H1 (cell line): ENCODE results near the gene PTMS. TPM values are rescaled to one million over a fixed set of nuclear protein-coding genes. Genes with fewer than 3 reads are reported as not detected.

ENCODE experiments used
- CTCF ChIA-PET: fragments of 300-600 bp; sonication (Branson Sonifier 250); formaldehyde crosslinking; loops from one replicate; lab custom pipeline; 2021; ENCODE audit not compliant: partially characterized antibody; lab: Charles Lee
- POLR2A ChIA-PET: fragments of 300-600 bp; sonication (Branson Sonifier 250); formaldehyde crosslinking; loops from one replicate; lab custom pipeline; 2021; ENCODE audit warnings: inconsistent platforms; ENCODE audit not compliant: partially characterized antibody; lab: Charles Lee
- DNase-seq, 2 experiments: peaks; one replicate each; pipeline versions ENCODE4 v3.0.0 to v3.0.0-alpha.2; 2010 to 2022; ENCODE audit warnings: low spot score in 2 of 2, low read depth in 1 of 2, mixed read lengths in 1 of 2
- FAIRE-seq: peaks from 2 replicates; lab custom pipeline; 2011; peaks lifted over from hg19 to GRCh38; lab: Jason Lieb, UNC
- H2AFZ ChIP-seq: 2 replicates; pipeline ENCODE4 v1.8.1; 2012; ENCODE audit warnings: low read length, inconsistent platforms
- H2AK5ac ChIP-seq: 2 replicates; pipeline ENCODE4 v1.6.1; 2013; ENCODE audit warnings: low read depth, low read length
- H2BK120ac ChIP-seq: replicated peaks from 2 replicates; pipeline ENCODE3; 2013; ENCODE audit warnings: low read depth, low read length, inconsistent platforms
- H2BK12ac ChIP-seq: 2 replicates; pipeline ENCODE4 v1.6.1; 2013; ENCODE audit warnings: low read depth, low read length
- H2BK15ac ChIP-seq: 2 replicates; pipeline ENCODE4 v1.6.1; 2013; ENCODE audit warnings: low read length
- H2BK20ac ChIP-seq: 2 replicates; pipeline ENCODE4 v1.6.1; 2013; ENCODE audit warnings: low read length
- H2BK5ac ChIP-seq: 2 replicates; pipeline ENCODE4 v1.6.1; 2013; ENCODE audit warnings: low read depth, low read length
- H3K14ac ChIP-seq: 2 replicates; pipeline ENCODE4 v1.6.1; 2013; ENCODE audit warnings: inconsistent platforms; ENCODE audit not compliant: insufficient read length
- H3K18ac ChIP-seq: 2 replicates; pipeline ENCODE4 v1.6.1; 2013; ENCODE audit warnings: low read length; ENCODE audit errors: extremely low read depth
- H3K23ac ChIP-seq: 2 replicates; pipeline ENCODE4 v1.6.1; 2013; ENCODE audit warnings: inconsistent platforms; ENCODE audit not compliant: insufficient read length
- H3K23me2 ChIP-seq: 2 replicates; pipeline ENCODE4 v1.6.1; 2013; ENCODE audit warnings: low read depth, low read length
- H3K27ac ChIP-seq: 2 replicates; pipeline ENCODE4 v1.6.1; 2011; ENCODE audit warnings: low read depth, low read length, inconsistent platforms
- H3K27me3 ChIP-seq, 4 experiments: replicated peaks in 1 of 4; 1 replicate in 1 of 4; 2 replicates in 3 of 4; pipeline versions ENCODE4 v1.6.1 to v1.8.1; 2011 to 2013; ENCODE audit warnings: low read length in 3 of 4, mild to moderate bottlenecking in 3 of 4, inconsistent platforms in 2 of 4, mixed read lengths in 2 of 4, moderate library complexity in 1 of 4; ENCODE audit not compliant: control insufficient read depth in 3 of 4, insufficient read depth in 3 of 4; ENCODE audit errors: extremely low read depth in 1 of 4
- H3K36me3 ChIP-seq, 4 experiments: 2 replicates each; pipeline versions ENCODE4 v1.6.1 to v1.8.1; 2011 to 2013; ENCODE audit warnings: mild to moderate bottlenecking in 4 of 4, low read length in 3 of 4, moderate library complexity in 2 of 4, control low read depth in 1 of 4, inconsistent platforms in 1 of 4; ENCODE audit not compliant: insufficient read depth in 4 of 4, control insufficient read depth in 2 of 4
- H3K4ac ChIP-seq: replicated peaks from 2 replicates; pipeline ENCODE3; 2013; ENCODE audit warnings: low read length, low read depth, mixed read lengths, inconsistent platforms; ENCODE audit not compliant: insufficient read length
- H3K4me1 ChIP-seq, 4 experiments: replicated peaks in 1 of 4; 1 replicate in 1 of 4; 2 replicates in 3 of 4; pipeline versions ENCODE4 v1.6.1 to v1.8.1; 2011 to 2013; ENCODE audit warnings: low read length in 3 of 4, inconsistent platforms in 2 of 4, mixed read lengths in 1 of 4; ENCODE audit not compliant: insufficient read depth in 4 of 4, control insufficient read depth in 3 of 4
- H3K4me2 ChIP-seq, 2 experiments: 2 replicates each; pipeline versions ENCODE4 v1.6.1 to v1.8.1; 2011 to 2013; ENCODE audit warnings: low read depth in 2 of 2, low read length in 2 of 2, control low read depth in 1 of 2, inconsistent platforms in 1 of 2, mild to moderate bottlenecking in 1 of 2; ENCODE audit not compliant: insufficient read depth in 1 of 2
- H3K4me3 ChIP-seq, 4 experiments: fragments of 200-600, 300-600 bp in 1 of 4; sonication (generic), shearing (Covaris generic), sonication (Bioruptor Twin) in 1 of 4; 2 replicates each; pipeline versions ENCODE4 v1.5.1 to v1.8.1; 2011 to 2016; ENCODE audit warnings: low read length in 4 of 4, low read depth in 3 of 4, control low read depth in 2 of 4, inconsistent platforms in 2 of 4, mild to moderate bottlenecking in 2 of 4, mixed read lengths in 1 of 4, moderate library complexity in 1 of 4; ENCODE audit not compliant: insufficient read depth in 2 of 4; ENCODE audit errors: extremely low read depth in 1 of 4
- H3K56ac ChIP-seq: replicated peaks from 2 replicates; pipeline ENCODE3; 2013; ENCODE audit warnings: low read depth, mild to moderate bottlenecking, mixed read lengths, low read length, inconsistent platforms; ENCODE audit not compliant: insufficient read length
- H3K79me1 ChIP-seq: 2 replicates; pipeline ENCODE4 v1.6.1; 2013; ENCODE audit warnings: low read depth, low read length, control low read depth
- H3K79me2 ChIP-seq, 2 experiments: 2 replicates each; pipeline versions ENCODE4 v1.6.1 to v1.8.1; 2012 to 2013; ENCODE audit warnings: low read length in 2 of 2, mild to moderate bottlenecking in 2 of 2, inconsistent platforms in 1 of 2; ENCODE audit not compliant: insufficient read depth in 2 of 2, control insufficient read depth in 1 of 2
- H3K9ac ChIP-seq, 4 experiments: replicated peaks in 1 of 4; 1 replicate in 1 of 4; 2 replicates in 3 of 4; pipeline versions ENCODE4 v1.6.1 to v1.8.1; 2011 to 2013; ENCODE audit warnings: low read depth in 3 of 4, low read length in 3 of 4, control low read depth in 2 of 4, mild to moderate bottlenecking in 2 of 4, moderate library complexity in 2 of 4, inconsistent platforms in 1 of 4; ENCODE audit errors: extremely low read depth in 1 of 4
- H3K9me3 ChIP-seq, 2 experiments: 2 replicates each; pipeline versions ENCODE4 v1.6.1 to v1.8.1; 2012 to 2013; ENCODE audit warnings: mild to moderate bottlenecking in 2 of 2, moderate library complexity in 2 of 2, control low read depth in 1 of 2, inconsistent platforms in 1 of 2, low read depth in 1 of 2, low read length in 1 of 2, mixed read lengths in 1 of 2; ENCODE audit not compliant: insufficient read depth in 2 of 2
- H4K20me1 ChIP-seq, 2 experiments: replicated peaks in 1 of 2; 2 replicates each; pipeline versions ENCODE3 to v1.8.1; 2011 to 2013; ENCODE audit warnings: inconsistent platforms in 2 of 2, low read length in 2 of 2, mild to moderate bottlenecking in 1 of 2; ENCODE audit not compliant: insufficient read depth in 2 of 2, control insufficient read depth in 1 of 2
- H4K5ac ChIP-seq: 2 replicates; pipeline ENCODE4 v1.6.1; 2013; ENCODE audit warnings: low read length, low read depth, mixed read lengths, inconsistent platforms; ENCODE audit not compliant: insufficient read length
- H4K8ac ChIP-seq: 2 replicates; pipeline ENCODE4 v1.8.0; 2013; ENCODE audit warnings: mild to moderate bottlenecking, moderate library complexity, low read length, inconsistent platforms; ENCODE audit not compliant: insufficient read depth; ENCODE audit errors: extremely low read depth
- H4K91ac ChIP-seq: replicated peaks from 2 replicates; pipeline ENCODE3; 2013; ENCODE audit warnings: low read length, mixed read lengths, inconsistent platforms; ENCODE audit not compliant: insufficient read length
- RFX5 ChIP-seq: IDR thresholded peaks from 2 replicates; pipeline ENCODE4 v1.6.1; 2011; ENCODE audit warnings: low read depth, low read length, improper control_type of control experiment, borderline replicate concordance
- WGBS, 2 experiments: shearing (Covaris generic) in 1 of 2; methylation state at CpG; one replicate each; pipeline versions ENCODE4 v1.1.6 to v1.1.7; 2013 to 2015; ENCODE audit warnings: low lambda C conversion rate in 2 of 2, mixed read lengths in 2 of 2, inconsistent platforms in 1 of 2, low coverage in 1 of 2, missing lambda C conversion rate in 1 of 2; ENCODE audit not compliant: insufficient replicate concordance in 2 of 2, insufficient coverage in 1 of 2, insufficient read length in 1 of 2; ENCODE audit errors: extremely low coverage in 1 of 2, missing lambda C conversion rate in 1 of 2; 5-methylcytosine and 5-hydroxymethylcytosine counted together
- polyA plus RNA-seq, 7 experiments: library from polyadenylated mRNA; depleted of rRNA in 3 of 7; stranded (reverse) in 5 of 7; unstranded in 2 of 7; fragments of >200 nt in 5 of 7; fragments of 200-250 nt in 2 of 7; gene quantifications; 1 replicate in 5 of 7; 2 replicates in 1 of 7; 4 replicates in 1 of 7; pipeline versions ENCODE4 v1.2.1 to v1.2.3, GENCODE V29; 2011 to 2013; ENCODE audit warnings: missing spikeins in 2 of 7, mixed read lengths in 2 of 7
- total RNA-seq: library from RNA; stranded (reverse); fragmentation: NEBNext Ultra II Directional; extraction: Animal tissue kit (Norgen Biotek cat#: 25700); gene quantifications from 2 replicates; pipeline ENCODE4 v1.2.1, GENCODE V29; 2021
- TF ChIP-seq, protein P1 (sequence below), 3 experiments: IDR thresholded peaks; 1 replicate in 2 of 3; 2 replicates in 1 of 3; pipeline versions ENCODE4 v1.5.1 to v1.6.1; 2011; ENCODE audit warnings: low read length in 3 of 3, mild to moderate bottlenecking in 3 of 3, inconsistent platforms in 2 of 3, low read depth in 1 of 3, moderate library complexity in 1 of 3; ENCODE audit not compliant: insufficient read depth in 1 of 3; ENCODE audit errors: control extremely low read depth in 1 of 3

Gene PTMS
- total and polyA plus RNA-seq, 2 of the 8 experiments (the other 6 are each of a cell fraction or from before 2014, with no cell fraction given) = 444 to 553 TPM

DNA sequence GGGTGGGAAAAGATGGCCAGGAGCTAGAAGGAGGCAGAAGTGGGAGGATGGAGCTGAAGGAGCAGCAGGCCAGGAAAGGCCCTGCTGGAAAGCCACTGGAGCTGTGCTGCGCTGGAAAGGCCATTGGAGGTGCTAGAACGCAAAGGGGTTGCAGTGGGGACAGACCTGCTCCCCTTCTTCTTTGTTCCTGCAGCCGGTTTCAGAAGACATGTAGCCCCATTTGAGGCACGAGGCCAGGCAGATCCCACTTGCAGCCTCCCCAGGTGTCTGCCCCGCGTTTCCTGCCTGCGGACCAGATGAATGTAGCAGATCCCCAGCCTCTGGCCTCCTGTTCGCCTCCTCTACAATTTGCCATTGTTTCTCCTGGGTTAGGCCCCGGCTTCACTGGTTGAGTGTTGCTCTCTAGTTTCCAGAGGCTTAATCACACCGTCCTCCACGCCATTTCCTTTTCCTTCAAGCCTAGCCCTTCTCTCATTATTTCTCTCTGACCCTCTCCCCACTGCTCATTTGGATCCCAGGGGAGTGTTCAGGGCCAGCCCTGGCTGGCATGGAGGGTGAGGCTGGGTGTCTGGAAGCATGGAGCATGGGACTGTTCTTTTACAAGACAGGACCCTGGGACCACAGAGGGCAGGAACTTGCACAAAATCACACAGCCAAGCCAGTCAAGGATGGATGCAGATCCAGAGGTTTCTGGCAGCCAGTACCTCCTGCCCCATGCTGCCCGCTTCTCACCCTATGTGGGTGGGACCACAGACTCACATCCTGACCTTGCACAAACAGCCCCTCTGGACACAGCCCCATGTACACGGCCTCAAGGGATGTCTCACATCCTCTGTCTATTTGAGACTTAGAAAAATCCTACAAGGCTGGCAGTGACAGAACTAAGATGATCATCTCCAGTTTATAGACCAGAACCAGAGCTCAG lies 53.2 kb downstream of the PTMS start:
- Histone ChIP-seq H2BK20ac (peak overlapping the region; percentile 69), H3K56ac (no peak overlapping the region), H2AFZ (no peak overlapping the region), H3K9ac (no peak overlapping the region; a peak in 1 of 7 replicates), H4K91ac (no peak overlapping the region), H3K18ac (peak overlapping the region; percentile 63; the same call in 1 of the 2 replicates), H2BK120ac (no peak overlapping the region), H2BK15ac (peak overlapping the region; percentile 96), H2BK12ac (peak overlapping the region; percentile 84; the same call in 1 of the 2 replicates), H3K9me3 (peaks cover 0 to 2% of the 10 kb centered on the region in 2 experiments; a peak in 1 of 4 replicates), H3K4me3 (peak overlapping the region in 1 of 4 experiments; percentile 46; a peak in 3 of 8 replicates), H3K4ac (no peak overlapping the region), H2BK5ac (peak overlapping the region; percentile 78; the same call in 1 of the 2 replicates), H4K5ac (no peak overlapping the region), H3K79me2 (no peaks in the 10 kb centered on the region), H3K4me2 (peak overlapping the region; percentile 26 to 94; a peak in 2 of 4 replicates), H3K27ac (no peak overlapping the region), H4K20me1 (peaks cover 0 to 10% of the 10 kb centered on the region in 2 experiments), H3K23me2 (peaks cover 20% of the 10 kb centered on the region), H4K8ac (no peak overlapping the region; the same call in 1 of the 2 replicates), H3K36me3 (no peaks in the 10 kb centered on the region; a peak in 1 of 8 replicates), H3K23ac (no peak overlapping the region), H3K4me1 (peaks cover 4 to 50% (median 28%) of the 10 kb centered on the region in 4 experiments), H2AK5ac (peak overlapping the region; percentile 98), H3K27me3 (peaks cover 0 to 7% (median 2%) of the 10 kb centered on the region in 4 experiments; a peak in 4 of 7 replicates), H3K79me1 (no peaks in the 10 kb centered on the region; the same call in 1 of the 2 replicates), H3K14ac (no peak overlapping the region)
- ChIA-PET CTCF (interaction anchor here (0.5 to 23.7 kb wide), 8 partner anchors 10 to 373 kb away, joined by 3 to 532 read pairs (median 6); partner anchors contain the start of genes CD4, LAG3, MLF2 and PTMS), POLR2A (interaction anchor here (1.1 to 27.1 kb wide), 12 partner anchors 9 to 72 kb away, joined by 3 to 388 read pairs (median 6); partner anchors contain the start of genes CDCA3, GNB3, MLF2 and P3H3)
- 73% methylated on average over 13 of the region's 13 CpGs; no CpG with 5 or more reads in 1 of the 2 experiments for WGBS, 2 experiments
- FAIRE-seq (no peak), DNase-seq (no peak)
- no peak for TF ChIP-seq RFX5
- TF ChIP-seq, protein P1, sequence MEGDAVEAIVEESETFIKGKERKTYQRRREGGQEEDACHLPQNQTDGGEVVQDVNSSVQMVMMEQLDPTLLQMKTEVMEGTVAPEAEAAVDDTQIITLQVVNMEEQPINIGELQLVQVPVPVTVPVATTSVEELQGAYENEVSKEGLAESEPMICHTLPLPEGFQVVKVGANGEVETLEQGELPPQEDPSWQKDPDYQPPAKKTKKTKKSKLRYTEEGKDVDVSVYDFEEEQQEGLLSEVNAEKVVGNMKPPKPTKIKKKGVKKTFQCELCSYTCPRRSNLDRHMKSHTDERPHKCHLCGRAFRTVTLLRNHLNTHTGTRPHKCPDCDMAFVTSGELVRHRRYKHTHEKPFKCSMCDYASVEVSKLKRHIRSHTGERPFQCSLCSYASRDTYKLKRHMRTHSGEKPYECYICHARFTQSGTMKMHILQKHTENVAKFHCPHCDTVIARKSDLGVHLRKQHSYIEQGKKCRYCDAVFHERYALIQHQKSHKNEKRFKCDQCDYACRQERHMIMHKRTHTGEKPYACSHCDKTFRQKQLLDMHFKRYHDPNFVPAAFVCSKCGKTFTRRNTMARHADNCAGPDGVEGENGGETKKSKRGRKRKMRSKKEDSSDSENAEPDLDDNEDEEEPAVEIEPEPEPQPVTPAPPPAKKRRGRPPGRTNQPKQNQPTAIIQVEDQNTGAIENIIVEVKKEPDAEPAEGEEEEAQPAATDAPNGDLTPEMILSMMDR (IDR thresholded peaks at IDR 0.05; ENCODE audit: control extremely low read depth in 1 of 3, insufficient read depth in 1 of 3, low read depth in 1 of 3, low read length in 3 of 3) = peak in 1 of 3 experiments; percentile 30; a peak in 1 of 4 replicates
